Fibroblast of the conjunctiva (primary cell): ENCODE results near the gene TSHZ1.

ENCODE experiments used
- DNase-seq: peaks from one replicate; pipeline ENCODE4 v3.0.0-alpha.2; 2010; ENCODE audit warnings: low read depth

TSHZ1 gene

DNA sequence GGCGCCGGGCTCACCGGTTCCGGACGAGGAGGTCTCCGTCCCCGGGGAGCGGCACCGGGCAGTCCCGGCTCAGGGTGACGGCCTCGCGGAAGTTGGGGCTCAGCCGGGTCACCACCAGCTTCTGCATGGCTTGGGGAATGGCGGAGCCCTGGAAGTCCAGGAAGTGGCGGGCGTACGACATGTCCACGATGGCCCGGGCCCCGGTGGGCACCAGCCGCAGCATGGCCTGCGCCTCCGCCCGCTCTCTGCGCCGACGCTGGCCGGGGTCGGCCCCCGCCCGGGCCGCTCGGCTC lies 1.8 kb upstream of the TSHZ1 start:
- no peak for DNase-seq

- DNase-seq: peak; percentile 78
These were observed 1.3 kb upstream of the TSHZ1 start, which contains the start of gene PTGR3 for GRCh38 chr18:75209129-75209950. TSS of gene PTGR3 (minus strand) at chr18:75209139. CDS start at chr18:75209058, 81 bp downstream.

DNA sequence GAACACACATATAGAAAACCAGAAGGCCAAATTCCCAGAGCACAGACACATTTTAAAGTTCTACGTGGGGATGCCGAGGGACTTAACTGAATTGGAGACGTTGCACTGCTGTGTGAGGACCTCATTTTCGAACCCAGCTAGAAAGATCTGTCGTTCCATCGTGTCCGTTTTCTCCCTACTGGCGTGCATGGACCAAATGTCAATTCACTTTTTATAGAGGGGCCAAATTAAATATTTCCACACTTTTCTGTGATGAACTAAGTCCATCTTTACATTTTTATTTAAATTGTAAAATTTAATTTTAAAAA lies 692 bp upstream of the TSHZ1 start:
- DNase-seq: no peak

DNA sequence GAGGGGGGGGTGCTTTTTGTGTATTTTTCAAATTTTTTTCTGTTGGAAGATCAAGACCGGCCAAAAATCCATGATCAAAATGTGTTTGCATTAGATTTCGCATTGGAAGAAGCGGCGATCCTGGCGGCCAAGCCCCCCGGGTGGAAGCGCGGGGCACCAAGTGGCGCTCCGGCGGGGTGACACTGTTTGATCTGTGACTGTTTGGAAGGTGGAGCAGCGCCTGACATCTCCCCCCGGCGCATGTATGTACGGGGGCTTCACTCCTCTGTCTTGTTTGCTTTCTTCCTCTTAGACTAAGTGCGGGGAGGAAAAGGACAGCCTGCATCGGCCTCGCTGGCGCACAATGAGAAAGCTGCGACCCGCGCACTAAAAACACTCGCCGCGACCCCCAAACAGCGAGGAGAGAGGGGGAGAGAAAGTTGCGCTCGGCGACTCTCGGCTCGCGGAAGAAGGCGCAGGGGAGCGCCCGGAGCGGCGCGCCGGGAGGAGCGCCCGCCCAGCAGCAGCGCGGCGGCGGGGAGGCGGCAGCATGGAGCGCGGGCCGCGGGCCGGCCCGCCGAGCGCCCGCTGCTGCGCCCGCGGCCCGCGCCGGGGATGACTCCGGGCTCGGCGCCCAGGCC lies 515 bp downstream of the TSHZ1 start:
- DNase-seq: no peak

- no peak for DNase-seq
These were observed 992 bp downstream of the TSHZ1 start for GRCh38 chr18:75211626-75211952.

DNA sequence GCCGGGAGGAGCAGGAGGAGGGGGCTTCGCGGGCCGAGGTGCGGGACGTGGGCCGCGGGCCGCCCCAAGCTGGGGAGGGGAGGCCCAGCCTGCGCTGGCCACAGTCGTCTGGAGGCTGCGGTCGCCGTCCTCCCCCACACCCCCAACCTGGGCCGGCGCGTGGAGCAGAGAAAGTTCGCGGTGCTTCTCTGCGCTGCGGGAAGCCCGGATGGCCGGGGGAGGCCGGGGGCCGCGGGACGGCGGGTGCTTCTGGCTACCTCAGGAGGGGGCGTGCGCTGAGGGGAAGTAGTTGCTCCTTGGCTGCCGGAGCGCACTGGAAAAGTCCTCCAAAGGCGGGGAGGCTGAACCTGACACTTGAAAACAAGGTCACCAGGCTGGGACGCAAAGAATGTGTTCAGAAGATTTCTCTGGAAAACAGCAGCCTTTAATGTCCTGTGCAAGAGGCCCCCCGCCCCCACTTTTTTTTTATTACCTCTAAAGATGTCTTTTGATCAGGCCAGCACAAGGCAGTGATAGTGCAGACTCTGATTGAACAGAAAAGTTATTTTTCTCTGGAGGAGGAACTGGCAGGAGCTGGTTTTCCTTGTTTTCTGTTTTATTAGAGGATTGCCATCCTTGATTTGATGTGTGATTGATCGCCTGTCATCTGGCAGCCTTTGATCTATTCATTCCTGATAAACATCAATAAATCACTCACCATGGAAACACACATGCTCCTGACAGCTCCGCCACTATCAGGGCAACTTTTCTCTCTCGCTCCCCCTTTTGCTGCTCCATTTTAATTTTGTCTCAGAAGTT lies 1.6 kb downstream of the TSHZ1 start:
- no peak for DNase-seq

DNA sequence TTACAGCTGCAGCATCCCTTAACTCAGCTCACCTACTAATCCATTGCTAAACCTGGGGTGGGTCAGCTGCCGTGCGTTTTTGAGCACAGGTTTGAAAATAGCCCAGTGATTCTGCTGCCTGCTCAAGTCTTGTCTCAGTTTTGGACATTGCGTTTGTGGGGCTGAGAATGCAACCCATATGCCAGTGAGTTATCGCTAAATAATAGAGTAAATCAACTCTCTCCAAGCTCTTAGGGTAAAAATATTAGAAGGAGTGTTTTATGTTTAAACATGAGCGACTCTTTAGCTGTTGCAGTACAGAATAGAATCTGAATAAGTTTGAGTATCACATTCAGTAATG lies 2.1 kb downstream of the TSHZ1 start:
- DNase-seq: no peak

DNA sequence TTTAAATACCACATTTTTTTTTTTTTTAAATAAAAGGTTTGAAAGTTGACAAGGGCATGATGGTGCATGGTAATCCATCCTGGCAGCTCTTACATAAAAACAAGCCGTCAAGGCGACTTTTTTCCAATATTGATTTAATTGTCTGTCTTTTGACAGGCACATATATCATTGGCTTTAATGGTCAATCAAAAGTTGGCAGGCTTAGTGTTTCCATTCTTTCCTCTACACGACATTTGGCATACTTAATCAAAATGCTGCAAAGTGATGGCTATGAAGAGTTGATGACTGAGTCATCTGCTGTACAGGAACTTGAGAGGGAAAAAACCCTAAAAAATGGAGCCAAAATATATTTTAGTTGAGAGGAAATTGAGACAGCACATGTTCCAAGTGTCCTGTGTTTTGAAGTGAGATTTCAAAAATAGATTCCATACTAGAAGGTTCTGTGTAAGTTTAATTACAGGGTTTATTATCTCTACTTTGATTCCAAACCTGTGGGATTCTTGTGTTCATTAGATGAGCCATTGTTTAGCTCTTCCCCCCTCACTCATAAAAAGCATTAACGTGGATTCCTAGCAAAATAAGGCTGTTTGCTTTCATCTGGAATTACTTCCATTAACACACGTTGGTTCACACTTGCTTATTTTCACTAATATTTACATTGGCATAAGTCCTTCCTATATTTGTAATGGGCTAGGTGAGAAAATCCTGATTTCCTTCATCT lies 3.2 kb downstream of the TSHZ1 start:
- DNase-seq: no peak

GRCh38 chr18:75214332-75214690 lies 3.7 kb downstream of the TSHZ1 start:
- no peak for DNase-seq

- DNase-seq: no peak
These were observed 4.3 kb downstream of the TSHZ1 start for GRCh38 chr18:75214766-75215510.

- no peak for DNase-seq
These were observed 5.1 kb downstream of the TSHZ1 start for GRCh38 chr18:75215663-75216062.

DNA sequence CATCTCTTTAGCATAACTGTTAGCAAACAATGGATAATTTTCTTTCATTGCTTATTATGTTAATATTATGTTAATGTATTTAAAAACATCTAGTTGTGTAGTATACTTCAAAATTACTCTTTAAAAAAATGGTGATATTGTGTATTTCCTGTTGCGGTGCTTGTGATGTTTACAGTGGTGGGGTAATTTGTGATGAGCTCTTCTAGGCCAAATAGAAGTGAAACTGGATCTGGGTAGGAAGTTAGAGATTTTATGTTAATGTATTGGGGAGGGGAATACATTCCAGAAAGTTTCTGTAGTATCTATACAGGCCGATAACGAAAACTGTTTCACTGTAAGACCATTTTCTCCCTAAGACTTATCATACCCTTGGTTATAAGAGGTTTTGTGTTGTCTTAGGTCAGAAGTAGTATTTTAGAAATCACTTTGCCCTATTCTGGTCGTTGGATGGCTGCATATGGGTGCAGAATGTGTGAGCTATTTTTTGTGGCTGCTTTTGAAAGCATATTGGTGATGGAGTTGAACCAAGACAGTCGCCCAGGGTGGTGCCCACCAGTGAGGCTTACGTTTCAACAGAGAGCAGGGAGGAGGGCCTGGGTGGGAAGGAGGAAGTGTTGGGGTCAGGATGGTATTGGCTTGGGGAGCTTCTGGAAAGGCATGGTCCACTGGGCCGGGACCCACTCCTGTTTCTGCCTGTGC lies 5.8 kb downstream of the TSHZ1 start:
- DNase-seq: no peak

DNA sequence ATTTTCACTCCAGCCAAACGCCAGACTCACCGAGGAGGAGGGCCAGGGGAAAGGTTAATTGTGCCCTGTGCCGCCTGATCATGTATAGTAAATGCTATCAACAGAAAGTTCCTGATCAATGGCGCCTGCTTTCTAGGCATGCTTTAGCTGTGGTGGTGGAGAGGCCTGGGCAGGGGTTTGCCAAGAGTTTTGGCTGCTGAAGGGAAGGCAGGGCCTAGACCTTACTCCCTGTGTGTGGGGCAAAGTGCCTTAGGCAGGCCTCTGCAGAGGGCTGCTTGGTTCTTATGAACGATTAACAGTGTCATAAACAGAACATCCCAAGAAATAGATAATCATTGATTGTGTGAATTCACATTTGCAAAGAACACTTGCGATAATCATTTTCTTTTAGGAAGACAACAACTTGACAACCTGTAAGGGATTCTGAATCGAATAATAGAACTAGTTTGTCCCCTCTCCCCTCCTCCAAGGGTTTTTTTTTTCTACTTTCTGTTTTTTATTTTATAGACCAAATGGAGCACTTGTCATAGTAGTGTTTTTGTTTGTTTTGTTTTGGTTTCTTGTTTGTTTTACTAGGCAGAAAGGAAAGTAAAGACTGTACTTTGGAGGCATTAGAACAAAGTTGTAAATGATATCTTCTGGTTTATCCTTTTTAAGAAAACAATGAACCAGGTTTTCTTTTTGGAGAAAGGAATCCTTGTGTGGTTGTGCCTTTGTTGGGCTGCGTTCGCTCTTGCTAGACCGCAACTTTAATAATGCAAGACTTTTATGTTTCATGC lies 6.5 kb downstream of the TSHZ1 start:
- DNase-seq: no peak

GRCh38 chr18:75218065-75218923 lies 7.7 kb downstream of the TSHZ1 start:
- DNase-seq: no peak

- DNase-seq: no peak
These were observed 9.3 kb downstream of the TSHZ1 start for GRCh38 chr18:75219745-75220375.

- no peak for DNase-seq
These were observed 10.2 kb downstream of the TSHZ1 start for GRCh38 chr18:75220551-75221355.

GRCh38 chr18:75221397-75221796 lies 10.8 kb downstream of the TSHZ1 start:
- DNase-seq: no peak

DNA sequence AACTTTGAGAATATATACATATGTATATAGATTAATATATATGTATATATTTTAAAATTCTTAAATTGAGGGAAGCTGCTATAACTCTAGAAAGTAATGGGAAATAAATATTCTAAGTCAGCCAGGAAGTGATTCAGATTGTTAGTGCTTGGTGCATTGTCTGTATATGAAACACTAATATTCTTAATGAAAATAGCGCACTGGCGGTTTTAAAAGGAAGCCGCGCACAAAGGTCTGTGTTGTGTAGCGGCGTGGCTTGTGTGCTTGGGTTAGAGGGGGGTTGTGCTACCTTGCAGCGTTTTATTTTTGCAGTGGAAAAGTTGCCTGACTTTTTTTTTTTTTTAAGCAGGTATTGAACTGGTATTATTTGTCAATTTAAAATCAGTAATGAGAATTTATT lies 11.3 kb downstream of the TSHZ1 start:
- no peak for DNase-seq

DNA sequence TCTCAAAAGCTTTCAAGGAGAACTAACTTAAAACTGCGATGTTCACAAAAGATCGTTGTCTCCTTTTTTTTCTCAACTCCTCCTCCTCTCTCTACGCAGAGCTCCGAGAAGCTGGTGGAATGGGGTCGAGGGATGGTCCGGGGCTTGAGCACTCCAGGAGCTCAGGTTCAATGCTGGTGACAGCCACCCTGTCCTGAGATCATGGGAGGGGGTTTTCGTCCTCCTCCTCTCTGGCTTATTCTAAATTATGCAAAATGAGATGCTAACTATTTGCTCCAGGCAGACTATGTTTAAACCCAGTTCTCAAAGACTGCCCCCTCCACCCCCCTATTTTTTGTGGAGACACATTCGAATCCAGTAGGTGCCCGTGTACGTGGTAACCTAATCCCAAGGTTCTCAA lies 11.8 kb downstream of the TSHZ1 start:
- DNase-seq: no peak
